ENCODE data around the gene MAN2B2.

MAN2B2 gene

GRCh38 chr4:6574747-6575502 is at the start of gene MAN2B2:
TSS of gene MAN2B2 (plus strand) at chr4:6575189. CDS start at chr4:6575211, 22 bp downstream.
- DNase-seq: peak; percentile 35

DNA sequence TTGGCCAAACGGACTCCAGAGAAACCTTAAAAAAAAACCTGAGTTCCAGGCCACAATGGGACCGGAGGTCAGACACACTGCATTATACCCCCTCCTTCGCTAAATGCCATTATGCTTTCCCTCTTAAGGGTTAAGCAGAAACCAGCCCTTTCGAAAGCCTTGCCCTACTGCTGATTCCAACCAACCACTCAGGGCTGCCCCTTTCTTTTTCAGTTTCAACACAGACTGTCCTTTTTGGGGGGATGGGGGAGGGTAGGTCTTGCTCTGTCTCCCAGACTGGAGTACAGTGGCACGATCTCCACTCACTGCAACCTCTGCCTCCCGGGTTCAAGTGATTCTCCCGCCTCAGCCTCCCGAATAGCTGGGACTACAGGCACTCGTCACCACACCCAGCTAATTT is 49.5 kb upstream of the MAN2B2 start:
- no peak for DNase-seq

- no peak for DNase-seq
Observed at GRCh38 chr4:6526156-6526555, 48.8 kb upstream of the MAN2B2 start.

GRCh38 chr4:6526671-6527091 is 48.3 kb upstream of the MAN2B2 start:
- DNase-seq: no peak

DNA sequence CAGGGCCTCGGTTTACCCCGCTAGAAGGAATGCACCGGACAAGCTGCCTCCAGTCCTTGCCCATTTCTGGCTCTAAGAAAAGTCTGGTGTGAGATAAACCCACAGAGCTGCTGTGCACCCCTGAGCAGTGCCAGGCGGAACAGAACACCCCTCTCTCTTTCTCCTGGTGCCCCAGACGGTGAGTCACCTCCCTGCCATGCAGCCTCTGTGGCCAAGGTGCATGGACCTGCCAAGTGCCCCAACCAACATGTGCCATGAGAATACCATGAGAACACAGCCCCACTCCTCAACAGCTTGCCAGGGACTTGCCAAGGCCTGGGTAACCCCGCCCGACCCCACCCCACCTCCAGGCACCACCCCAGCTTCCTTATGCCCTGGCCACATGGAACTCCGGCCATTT is 47.7 kb upstream of the MAN2B2 start:
- DNase-seq: no peak

GRCh38 chr4:6527683-6528595 is 47.0 kb upstream of the MAN2B2 start:
- no peak for DNase-seq

- no peak for DNase-seq
Observed at GRCh38 chr4:6529021-6529420, 46.0 kb upstream of the MAN2B2 start.

DNA sequence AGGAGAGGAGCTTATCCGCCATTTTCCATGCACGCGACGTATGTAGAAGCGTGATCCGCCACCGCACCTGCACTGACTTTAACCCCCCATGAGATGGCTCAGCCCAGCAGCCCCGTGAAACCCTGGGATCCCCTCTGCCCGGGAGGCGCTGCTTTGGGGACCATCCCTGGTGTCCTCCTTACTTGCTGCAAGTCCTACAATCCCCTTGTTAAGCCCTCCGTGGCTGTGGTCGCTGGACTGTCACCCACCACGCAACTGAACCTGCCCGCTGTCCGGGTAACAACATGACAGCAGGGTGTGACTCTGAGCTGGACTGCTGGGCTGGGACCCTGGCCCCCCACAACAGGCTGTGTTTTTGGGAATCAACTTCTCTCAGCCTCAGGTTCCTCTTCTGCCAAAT is 44.7 kb upstream of the MAN2B2 start:
- no peak for DNase-seq

DNA sequence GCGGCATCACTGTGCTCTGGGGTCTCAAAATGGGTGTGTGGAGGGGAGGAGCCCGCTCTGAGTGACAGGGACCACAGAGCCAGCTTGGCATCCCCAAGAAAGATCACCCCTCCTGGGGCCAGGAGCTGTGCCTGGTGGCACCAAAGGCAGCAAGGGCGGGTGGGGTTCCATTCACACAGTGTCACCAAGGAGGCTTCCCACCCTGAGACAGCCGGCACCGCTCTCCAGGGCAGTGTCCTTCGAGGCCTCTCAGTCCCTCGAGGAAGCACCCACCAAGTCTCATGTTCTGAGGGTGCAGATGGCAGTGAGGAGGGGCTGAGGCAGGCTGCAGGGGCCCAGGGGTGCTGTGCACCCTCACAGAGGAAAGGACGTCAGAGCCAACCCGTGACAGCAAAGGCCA is 44.0 kb upstream of the MAN2B2 start:
- no peak for DNase-seq

DNA sequence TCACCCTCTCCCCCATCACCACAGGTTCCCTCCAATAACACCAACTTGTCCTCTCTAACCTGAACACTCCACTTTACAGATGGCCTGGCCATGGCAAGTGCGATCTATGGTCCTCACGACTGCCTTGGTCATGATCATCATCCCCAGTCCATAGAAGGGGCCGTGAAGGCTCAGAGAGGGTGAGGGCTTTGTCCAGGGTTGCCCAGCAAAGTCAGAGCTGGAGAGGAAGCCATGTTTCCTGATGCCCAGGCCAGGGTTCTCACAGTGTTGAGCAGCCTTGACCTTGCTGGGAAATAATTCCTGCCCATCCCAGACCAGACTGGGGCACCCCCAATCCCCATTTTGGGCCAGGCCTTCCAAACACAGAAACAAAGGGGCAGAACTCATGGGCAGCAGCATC is 42.9 kb upstream of the MAN2B2 start:
- no peak for DNase-seq

DNA sequence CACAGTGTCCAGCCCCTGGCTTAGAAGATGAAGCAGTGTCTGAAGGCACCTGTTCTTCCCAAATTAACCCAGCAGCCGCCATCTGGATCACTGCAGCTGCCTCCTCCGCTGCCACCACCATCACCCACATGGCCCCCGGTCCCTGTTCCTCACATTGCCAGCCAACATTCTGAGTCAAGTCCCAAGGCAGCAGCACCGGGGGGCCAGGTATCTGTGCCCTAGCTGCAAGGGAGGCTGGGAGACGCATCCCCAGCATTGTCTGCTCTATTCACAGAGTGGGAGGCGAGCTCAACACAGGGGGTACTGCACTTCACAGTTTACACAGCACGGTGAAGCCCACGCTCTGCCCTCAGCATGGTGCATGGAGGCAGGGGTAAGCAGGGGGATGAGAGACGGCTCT is 42.3 kb upstream of the MAN2B2 start:
- no peak for DNase-seq

DNA sequence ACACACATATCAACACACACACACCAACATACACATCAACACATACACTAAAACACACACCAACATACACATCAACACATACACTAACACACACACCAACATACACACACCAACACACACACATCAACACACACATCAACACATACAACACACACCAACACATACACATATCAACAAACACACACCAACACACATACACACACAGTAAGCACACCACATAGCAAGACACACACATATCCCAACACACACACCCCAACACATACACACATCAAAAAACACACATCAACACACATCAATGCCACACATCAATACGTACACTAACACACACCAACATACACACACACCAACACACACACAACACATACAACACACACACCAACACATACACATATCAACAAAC is 40.9 kb upstream of the MAN2B2 start:
- no peak for DNase-seq

- no peak for DNase-seq
Observed at GRCh38 chr4:6534618-6535328, 40.2 kb upstream of the MAN2B2 start.

DNA sequence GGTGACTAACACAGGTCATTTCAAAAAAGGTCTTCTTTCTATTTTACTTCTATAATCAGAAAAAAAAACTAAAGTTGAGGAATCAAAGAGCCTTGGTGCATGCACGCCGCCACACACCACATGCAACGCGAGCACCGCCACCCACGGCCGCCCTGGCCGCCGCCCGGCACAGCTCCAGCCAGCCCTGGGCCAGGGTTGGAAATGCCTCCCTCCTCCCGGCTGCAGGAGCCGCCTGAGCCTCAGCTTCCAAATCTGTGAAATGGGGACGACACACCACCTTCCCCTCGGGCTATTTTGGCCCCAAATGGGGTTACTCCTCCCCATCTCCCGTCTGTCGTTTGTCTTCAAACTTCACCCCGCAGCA is 39.7 kb upstream of the MAN2B2 start:
- DNase-seq: no peak

DNA sequence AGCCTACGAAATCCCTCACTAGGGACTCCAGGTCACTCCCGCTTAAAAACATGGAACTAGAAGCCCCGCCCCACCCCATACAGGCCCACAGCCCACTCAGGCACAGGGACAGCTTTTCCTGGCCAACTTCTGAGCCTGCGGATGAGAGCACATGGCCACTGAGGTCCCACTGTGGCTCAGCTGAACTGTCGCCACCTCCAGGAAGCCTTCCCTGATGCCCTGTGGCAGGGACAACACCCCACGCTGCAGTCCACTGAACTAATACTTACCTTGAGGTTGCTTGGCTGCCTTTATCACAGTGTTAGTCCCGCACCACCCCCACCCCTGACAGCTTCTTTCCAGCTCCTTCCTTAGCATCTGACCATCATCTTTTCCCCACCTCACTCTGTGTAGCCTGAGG is 39.3 kb upstream of the MAN2B2 start:
- DNase-seq: no peak

GRCh38 chr4:6538111-6538510 is 36.9 kb upstream of the MAN2B2 start:
- no peak for DNase-seq

- peak; percentile 32 for DNase-seq
Observed at GRCh38 chr4:6538575-6538974, 36.4 kb upstream of the MAN2B2 start.

- no peak for DNase-seq
Observed at GRCh38 chr4:6539009-6539764, 35.8 kb upstream of the MAN2B2 start.

- no peak for DNase-seq
Observed at GRCh38 chr4:6540879-6541278, 34.1 kb upstream of the MAN2B2 start.

- no peak for DNase-seq
Observed at GRCh38 chr4:6541789-6542188, 33.2 kb upstream of the MAN2B2 start.

DNA sequence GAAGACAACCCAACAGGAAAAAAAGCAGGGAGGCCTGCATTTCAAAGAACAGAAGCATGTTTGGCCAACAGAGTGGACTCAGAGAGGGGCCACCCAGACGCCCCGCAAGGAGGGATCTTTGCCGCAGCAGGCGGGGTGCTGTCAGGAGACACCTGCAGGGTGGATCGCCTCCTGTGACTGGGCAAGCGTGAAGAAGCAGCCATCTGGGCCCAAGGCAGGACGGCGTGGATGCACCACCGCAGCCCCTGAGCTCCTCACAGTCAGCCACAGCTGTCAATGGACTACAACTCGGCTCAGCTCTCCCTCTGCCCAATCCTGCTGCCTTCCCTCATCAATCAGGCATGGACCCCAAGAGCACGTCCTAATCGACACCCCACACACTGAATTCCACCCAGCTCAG is 32.0 kb upstream of the MAN2B2 start:
- DNase-seq: no peak

DNA sequence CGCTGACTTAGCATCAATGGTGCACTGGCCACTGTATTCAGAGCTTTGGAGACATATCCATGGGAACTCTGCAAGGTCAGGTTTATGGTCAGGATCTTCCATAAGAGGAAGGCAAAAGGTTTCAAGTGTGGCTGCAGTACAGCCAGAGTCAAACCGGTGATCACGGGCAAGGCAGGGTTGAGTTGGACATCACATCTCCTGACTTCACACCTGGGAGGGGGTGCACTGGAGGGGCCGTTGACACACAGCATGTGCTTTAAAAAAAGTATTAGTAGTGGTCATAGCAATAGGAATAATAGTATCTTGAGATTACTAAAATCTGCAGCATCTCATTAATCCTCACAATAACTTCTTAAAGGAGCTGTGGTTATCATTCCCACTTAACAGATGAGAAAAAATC is 28.9 kb upstream of the MAN2B2 start:
- DNase-seq: no peak

All from NCI-H748 treated with DMSO at 0.1 percent for 48 hours (cell line).